GM12878 (cell line): ENCODE results near the gene LCN1.

Source experiments
- MYC ChIP-seq: IDR thresholded peaks from 2 replicates; pipeline ENCODE4 v1.6.1; 2011; ENCODE audit warnings: mild to moderate bottlenecking, low read length, moderate library complexity, inconsistent platforms; ENCODE audit not compliant: insufficient read depth, insufficient replicate concordance, insufficient read length, severe bottlenecking
- SIX5 ChIP-seq: IDR thresholded peaks from 2 replicates; pipeline ENCODE4 v1.6.1; 2011; ENCODE audit warnings: mild to moderate bottlenecking, low read depth, low read length, moderate library complexity; ENCODE audit not compliant: severe bottlenecking

DNA sequence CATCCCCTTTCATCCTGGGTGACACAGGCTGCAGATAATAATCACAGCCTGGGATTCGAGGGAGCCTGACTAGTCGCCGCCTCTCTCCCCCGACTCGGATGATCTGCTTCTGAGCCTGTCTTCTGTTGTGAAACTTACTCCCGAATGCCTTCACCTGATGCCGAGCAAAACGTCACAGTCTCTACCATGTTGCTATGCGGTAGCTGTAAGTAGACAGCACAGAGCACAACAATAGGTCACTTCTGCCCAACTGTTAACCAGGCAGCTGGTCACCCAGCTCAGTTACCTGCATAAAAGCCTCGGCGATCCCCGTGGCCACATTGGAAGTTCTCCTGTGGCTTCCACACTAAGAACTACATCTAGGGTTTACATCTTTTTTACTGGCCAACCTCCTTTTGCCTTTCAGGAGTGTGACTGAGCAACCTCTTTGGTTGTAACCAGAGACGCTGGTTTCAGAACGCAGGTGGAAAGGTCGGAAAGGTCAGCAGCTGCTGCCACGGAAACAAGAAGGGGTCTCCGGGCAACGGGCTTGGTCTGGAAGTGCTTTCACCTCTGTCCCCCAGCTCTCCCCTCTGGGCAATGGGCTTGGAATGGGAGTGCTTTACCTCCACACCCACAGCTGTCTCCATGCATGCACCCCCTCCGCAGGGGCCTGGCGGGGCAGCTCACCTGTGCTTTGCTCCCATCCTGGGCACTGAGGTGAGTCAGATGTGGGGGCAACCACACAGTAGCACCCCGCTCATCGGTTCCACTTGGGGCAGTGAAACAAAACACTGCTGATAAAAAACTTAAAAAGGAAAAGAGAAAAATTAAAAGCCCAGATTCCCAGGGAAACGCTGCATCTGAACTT lies 49.2 kb upstream of the LCN1 start:
- TF ChIP-seq SIX5 = no peak
- no peak for TF ChIP-seq MYC
